Hepatocyte (in vitro differentiated cells): ENCODE results near the gene PIK3R1.

ENCODE experiments used
- CTCF ChIP-seq: fragments of 200-600 bp; sonication (generic); IDR thresholded peaks from 2 replicates; pipeline ENCODE4 v1.5.1; 2016; ENCODE audit warnings: antibody characterized with exemption, mild to moderate bottlenecking; ENCODE audit not compliant: poor library complexity
- EZH2 ChIP-seq: fragments of 200-600 bp; sonication (generic); IDR thresholded peaks from 2 replicates; pipeline ENCODE4 v1.6.1; 2016; ENCODE audit warnings: antibody characterized with exemption, mild to moderate bottlenecking, borderline replicate concordance

GRCh38 chr5:68182534-68182933, 33.0 kb upstream of the PIK3R1 start:
- no peak for TF ChIP-seq CTCF
- no peak for TF ChIP-seq EZH2
